SIG-M5 treated with dmso at 0.1 percent for 504 hours (cell line): ENCODE results near the gene WBP2NL.
A peak's percentile ranks its signal among the peaks of the same experiment; 100 is the strongest.
"Not testable (repeated sequence)": the region's sequence is repeated elsewhere in the genome, so short reads cannot be mapped to it uniquely, and the experiment has no call there.

Experiments used
- DNase-seq: peaks from one replicate; lab custom pipeline; 2025; ENCODE audit not compliant: unreplicated experiment; lab: John Stamatoyannopoulos, UW

Gene WBP2NL

DNA sequence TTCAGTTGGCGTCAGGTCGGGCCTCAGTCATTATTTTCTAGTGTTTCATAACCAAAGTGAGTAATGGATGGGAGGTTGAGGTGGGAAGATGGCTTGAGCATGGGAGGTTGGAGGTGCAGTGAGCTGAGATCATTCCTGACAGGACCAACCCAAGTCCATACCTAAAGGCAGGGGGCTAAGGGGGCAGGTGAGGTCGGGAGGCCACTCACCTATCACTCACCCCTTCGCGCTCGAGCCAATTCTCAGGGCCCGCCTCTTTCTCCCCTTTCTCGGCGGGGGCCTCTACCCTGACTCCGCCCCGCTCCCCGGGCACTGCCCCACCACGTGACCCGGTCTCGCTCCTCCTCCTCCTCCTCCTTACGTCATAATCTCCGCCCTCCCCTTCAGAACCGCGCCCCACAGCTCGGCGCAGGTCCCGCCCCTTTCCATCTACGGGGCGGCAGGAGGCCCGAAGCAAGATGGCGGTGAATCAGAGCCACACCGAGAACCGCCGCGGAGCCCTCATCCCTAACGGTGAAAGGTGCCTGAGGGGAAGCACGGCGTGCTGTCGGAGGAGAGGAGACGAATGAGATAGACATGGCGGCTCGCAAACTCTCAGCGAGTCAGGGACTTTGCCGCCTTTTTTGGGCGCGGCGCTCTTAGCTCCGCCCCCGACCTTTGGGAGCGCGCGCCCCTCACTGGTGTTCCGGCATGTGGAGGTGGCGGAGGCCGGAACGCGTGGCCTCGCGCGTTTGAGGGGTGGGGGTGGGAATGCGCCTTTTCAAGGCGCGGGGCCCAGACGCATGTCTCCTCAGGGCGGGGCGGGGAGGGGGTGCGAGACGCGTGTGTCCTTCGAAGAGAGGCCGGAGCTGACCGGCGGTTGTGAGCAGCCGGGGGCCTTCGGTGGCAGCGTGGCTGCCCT lies at the start of gene WBP2NL:
TSS of gene WBP2NL (plus strand) at position 428 of the 901 bp plus-strand sequence. CDS start at position 459, 31 bp downstream.
- DNase-seq = no peak

- not testable (repeated sequence) for DNase-seq
These were observed 49.7 kb upstream of the WBP2NL start for GRCh38 chr22:41948928-41949296.

- DNase-seq = no peak
These were observed 49.2 kb upstream of the WBP2NL start for GRCh38 chr22:41949297-41949965.

DNA sequence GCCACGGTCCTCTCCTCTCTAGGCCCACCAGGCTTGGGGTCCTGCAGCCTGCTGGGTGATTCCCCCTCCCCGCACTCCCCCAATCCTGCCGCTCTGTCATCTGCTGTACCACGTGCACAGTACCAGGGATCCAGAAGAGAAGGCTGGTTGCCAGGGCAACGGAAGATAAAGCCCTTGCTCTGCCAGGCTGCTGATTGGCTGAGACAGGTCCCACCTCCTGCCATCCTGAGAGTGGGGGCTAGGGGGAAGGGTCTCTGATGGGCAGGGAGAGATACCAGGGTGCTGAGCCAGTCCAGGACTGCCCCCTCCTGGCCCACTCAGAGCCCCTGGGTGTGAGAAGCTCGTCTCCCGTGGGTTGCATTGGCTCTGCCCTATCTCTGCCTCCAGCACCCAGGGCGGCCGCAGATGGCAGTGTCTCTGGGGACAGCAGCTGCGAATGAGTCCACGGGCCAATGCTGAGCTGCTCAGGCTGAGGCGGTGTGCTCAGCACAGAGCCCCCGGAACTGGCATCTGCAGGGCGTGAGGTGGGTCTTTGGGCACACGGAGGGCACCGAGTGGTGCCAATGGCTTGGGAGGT lies 46.6 kb upstream of the WBP2NL start, which contains the start of gene SMIM45:
TSS of gene SMIM45 (plus strand) at position 253 of the 577 bp plus-strand sequence.
- DNase-seq = no peak

- DNase-seq = no peak
These were observed 45.9 kb upstream of the WBP2NL start for GRCh38 chr22:41952713-41953112.

DNA sequence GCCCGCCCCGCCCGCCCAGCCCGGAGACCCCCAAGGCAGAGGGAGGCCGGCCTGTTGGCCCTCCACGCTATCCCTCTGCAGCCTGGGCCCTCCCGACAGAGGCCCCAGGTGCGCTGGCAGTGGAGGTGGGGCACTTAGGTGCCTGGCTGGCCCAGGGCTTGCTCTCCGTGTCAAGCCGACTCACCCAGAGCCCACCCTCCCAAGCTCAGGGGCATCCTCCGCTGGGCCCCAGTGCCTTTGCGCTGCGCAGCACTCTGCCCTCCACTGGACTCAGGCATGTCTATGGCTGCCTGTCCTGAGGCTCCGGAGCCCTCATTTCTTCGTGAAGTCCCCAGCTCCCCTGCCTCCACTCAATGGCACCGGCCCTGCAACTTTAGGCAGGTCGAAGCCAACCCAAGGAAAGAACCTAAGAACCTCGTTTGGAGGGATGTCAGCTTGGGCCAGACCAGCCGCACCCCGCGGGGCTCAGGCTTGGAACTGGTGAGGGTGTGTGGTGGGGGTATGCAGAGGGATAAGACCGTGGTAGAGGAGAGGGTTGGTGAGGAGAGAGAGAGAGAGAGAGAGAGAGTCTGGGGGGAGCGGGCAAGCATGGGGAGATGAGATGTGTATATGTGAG lies 40.5 kb upstream of the WBP2NL start:
- no peak for DNase-seq

- no peak for DNase-seq
These were observed 35.0 kb upstream of the WBP2NL start for GRCh38 chr22:41963453-41964111.

GRCh38 chr22:41964112-41964491 lies 34.5 kb upstream of the WBP2NL start:
- no peak for DNase-seq

DNA sequence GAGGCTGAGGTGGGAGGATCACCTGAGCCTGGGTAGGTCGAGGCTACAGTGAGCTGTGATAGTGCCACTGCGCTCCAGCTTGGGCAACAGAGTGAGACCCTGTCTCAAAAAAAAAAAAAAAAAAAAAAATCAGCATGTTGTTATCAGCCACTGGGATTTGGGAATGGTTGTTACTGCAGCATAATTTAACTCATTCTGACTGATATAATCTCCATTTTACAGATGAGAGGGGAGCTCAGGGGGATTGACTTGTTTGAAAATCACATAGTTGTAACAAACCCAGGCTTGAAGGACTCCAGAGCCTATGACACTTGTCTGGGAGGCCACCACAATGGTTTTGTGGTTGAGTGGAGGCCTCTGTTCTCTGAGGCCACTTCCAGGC lies 32.4 kb upstream of the WBP2NL start:
- DNase-seq = no peak

- DNase-seq = peak; percentile 55
These were observed 31.9 kb upstream of the WBP2NL start for GRCh38 chr22:41966607-41967240.

- DNase-seq = no peak
These were observed 30.0 kb upstream of the WBP2NL start for GRCh38 chr22:41968601-41969000.

DNA sequence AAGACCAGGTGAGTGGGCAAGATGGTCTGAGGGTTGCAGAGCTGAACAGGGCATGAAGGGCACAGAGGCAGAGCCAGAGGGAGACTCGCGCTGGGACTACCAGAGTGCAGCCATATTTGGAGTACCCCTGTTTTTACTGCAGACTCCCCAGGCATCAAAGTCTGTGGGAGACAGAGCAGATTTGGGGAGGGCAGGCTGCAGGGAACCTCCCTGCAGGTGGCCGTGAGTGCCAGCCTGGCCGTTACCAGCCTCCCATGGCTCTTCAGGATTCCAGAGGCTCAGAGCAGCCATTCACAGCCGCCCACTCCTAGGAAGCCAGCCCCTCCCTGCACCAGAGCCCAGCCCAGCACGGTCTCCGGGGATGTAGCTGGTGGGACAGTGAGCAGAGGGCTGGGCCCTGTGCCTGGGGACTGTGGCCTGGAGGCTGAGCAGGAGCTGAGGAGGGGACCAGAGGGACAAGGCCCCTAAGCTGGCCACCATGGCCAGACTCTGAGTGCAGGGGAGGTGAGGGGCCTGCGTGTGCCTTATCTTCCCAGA lies 29.4 kb upstream of the WBP2NL start, which contains the start of gene SEPTIN3:
TSS of gene SEPTIN3 (plus strand) at position 334 of the 537 bp plus-strand sequence. CDS start 2,050 bp downstream, outside the sequence.
- DNase-seq = no peak

- DNase-seq = no peak
These were observed 28.0 kb upstream of the WBP2NL start for GRCh38 chr22:41970601-41971000.

DNA sequence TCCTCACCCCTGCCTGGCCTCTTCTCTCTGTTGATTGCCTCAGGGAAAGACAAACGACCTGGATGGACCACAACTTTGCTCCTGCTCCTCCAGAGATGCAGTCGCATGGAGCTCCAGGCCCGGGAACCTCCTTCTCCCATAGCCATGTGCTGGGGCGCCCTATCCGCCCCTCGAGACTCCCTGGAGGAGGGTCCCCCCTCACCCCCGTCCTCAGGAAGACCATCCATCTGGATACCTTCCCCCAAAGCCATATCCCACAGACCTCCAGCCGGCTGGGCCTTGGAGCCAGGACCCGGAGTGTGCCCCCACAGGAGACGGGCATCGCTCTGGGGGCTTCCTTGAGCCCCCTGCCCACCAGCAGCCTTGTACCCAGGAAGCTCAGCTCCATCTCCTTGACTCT lies 27.2 kb upstream of the WBP2NL start:
- DNase-seq = no peak

DNA sequence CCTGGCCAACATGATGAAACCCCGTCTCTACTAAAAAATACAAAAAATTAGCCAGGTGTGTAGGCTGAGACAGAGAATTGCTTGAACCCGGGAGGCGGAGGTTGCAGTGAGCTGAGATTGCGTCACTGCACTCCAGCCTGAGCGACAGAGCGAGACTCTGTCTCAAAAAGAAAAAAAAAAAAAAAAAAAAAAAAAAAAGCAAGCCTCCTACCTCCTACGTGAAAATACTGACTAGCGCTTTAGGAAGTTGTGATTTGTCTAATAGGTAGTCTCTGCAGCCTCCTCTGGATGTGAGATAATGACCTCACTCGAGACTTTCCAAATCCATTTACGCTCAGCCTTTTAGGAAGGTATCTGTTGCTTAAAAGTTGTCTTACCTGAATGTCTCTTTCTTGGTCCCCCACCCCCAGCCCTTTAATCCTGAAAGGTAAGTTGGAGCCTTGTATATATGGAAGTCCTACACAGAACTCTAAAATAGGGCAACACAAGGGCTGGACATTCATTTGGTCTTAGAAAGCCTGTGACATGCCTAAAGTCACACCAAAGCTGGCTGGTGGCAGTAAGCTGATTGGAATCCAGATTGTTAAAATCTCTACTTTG lies 23.8 kb upstream of the WBP2NL start:
- DNase-seq = no peak

- DNase-seq = no peak
These were observed 23.1 kb upstream of the WBP2NL start for GRCh38 chr22:41975299-41976069.

DNA sequence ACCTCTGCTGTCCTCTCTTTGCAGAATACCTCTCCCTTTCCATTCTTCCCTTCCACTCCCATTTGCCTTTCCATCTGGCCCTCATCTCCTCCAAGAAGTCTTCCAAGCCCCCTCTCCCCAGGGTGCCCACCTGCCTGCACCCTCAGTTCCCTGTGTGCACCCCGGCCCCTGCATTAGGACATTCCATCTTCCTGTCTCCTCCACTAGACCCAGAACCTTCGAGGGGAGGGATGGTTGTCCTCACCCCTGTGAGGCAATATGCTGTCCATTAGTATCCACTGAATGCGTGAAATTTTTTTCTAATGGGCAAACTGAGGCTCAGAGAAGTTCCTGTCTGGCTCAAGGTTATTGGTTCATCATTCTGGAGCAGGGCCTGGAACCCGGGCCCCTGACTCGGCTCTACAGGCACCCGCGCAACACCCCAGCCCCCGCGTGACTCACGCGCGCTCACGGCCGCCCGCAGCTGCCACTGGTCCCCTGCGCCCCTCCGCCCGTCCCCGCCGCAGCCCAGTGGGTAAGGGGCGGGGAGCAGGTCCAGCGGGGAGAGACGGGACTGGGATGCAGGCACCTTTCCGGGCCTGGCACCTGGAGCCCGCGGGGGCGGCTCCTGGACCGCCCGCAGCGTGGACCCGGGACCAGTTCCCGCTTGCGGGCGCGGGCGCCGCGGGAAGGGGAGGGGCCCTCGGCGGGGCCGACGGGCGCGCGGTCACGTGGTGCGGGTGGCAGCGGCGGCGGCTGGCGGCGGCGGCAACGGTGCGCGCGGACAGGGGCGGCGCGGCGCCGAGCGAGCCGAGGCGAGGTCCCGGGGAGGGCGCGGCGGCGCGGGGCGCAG lies 22.3 kb upstream of the WBP2NL start:
- no peak for DNase-seq

DNA sequence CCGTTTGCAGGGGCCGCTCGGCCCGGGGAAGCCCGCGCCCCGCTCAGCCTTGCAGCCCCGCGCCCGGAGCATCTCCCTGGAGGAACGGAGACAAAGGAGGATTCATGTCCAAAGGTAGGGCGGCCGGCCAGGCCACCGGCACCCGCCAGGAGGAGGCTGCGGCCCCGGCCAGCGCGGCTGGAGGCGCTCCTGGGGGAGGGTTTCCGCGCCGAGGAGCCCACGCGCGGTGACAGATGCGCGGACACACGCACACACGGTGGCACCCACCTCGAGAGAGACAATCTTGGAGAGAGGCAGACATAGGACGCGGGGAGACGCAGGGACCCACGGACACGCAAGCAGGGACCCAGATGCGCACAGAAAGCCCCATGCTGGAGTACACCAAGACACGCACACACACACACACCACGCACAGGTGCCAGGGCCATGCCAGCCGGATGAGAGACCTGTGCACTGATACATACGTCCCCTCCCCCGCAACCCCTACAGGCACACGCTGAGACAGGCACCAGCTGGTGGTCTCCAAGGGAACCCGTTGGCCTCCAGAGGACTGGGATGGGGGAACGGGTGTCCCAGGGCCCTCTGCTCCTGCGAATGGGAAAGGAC lies 21.5 kb upstream of the WBP2NL start:
- no peak for DNase-seq
